A549 (cell line): ENCODE data around the gene SPECC1L. TPM values are rescaled to one million over a fixed set of nuclear protein-coding genes. Genes with fewer than 3 reads are reported as not detected.

Experiments used
- ATAC-seq, 2 experiments: fragments of 200-7000 bp in 1 of 2; fragments of >200 bp in 1 of 2; cut with Nextera tagmentation in 1 of 2; cut with Tn5 transposase in 1 of 2; 3 replicates each; pipeline versions ENCODE4 v1.8.0 to v1.9.1; 2018 to 2020; ENCODE audit warnings: mild to moderate bottlenecking in 1 of 2, moderate library complexity in 1 of 2
- CTCF ChIA-PET: fragments of 300-600 bp; sonication (Branson Sonifier 250); formaldehyde crosslinking; extraction: SDS; loops from one replicate; lab custom pipeline; 2021; ENCODE audit warnings: antibody characterized with exemption, inconsistent platforms; lab: Yijun Ruan, JAX
- POLR2A ChIA-PET: fragments of 350-600 bp; formaldehyde crosslinking; extraction: SDS; loops from one replicate; lab custom pipeline; 2021; ENCODE audit warnings: antibody characterized with exemption, inconsistent platforms; lab: Yijun Ruan, JAX
- DNase-seq, 2 experiments: peaks; one replicate each; pipeline versions ENCODE4 v3.0.0 to v3.0.0-alpha.2; 2011 to 2016; ENCODE audit warnings: low read depth in 1 of 2, low spot score in 1 of 2
- FAIRE-seq: peaks from 2 replicates; lab custom pipeline; 2011; peaks lifted over from hg19 to GRCh38; lab: Jason Lieb, UNC
- H3K27ac ChIP-seq, 2 experiments: fragments of >200 bp; sonication (Bioruptor Twin); formaldehyde crosslinking; 3 replicates each; pipeline ENCODE4 v1.5.1; 2016 to 2017
- H3K4me1 ChIP-seq: fragments of >200 bp; sonication (Bioruptor Twin); formaldehyde crosslinking; 3 replicates; pipeline ENCODE4 v1.6.1; 2016
- H3K4me2 ChIP-seq: fragments of >200 bp; sonication (Bioruptor Twin); formaldehyde crosslinking; 3 replicates; pipeline ENCODE4 v1.6.1; 2016
- H3K4me3 ChIP-seq: fragments of >200 bp; sonication (Bioruptor Twin); formaldehyde crosslinking; 3 replicates; pipeline ENCODE4 v1.5.1; 2016
- H3K9me3 ChIP-seq: fragments of >200 bp; sonication (Bioruptor Twin); formaldehyde crosslinking; 3 replicates; pipeline ENCODE4 v1.6.1; 2016
- CHD4 ChIP-seq: fragments of 200-600 bp; sonication (generic); IDR thresholded peaks from 2 replicates; pipeline ENCODE4 v1.6.1; 2016; ENCODE audit warnings: antibody characterized with exemption, mild to moderate bottlenecking, borderline replicate concordance
- FOSB ChIP-seq: fragments of 250-450 bp; sonication (Bioruptor Pico); IDR thresholded peaks from 2 replicates; pipeline ENCODE4 v1.5.0; 2020; ENCODE audit warnings: mild to moderate bottlenecking, moderate library complexity
- FOSL2 ChIP-seq, 2 experiments: fragments of 450-650 bp in 1 of 2; fragments of >200 bp in 1 of 2; sonication (Bioruptor Twin) in 1 of 2; formaldehyde crosslinking; IDR thresholded peaks; 2 replicates each; pipeline versions ENCODE4 v1.5.0 to v1.6.1; 2016 to 2020; ENCODE audit warnings: mild to moderate bottlenecking in 1 of 2, moderate library complexity in 1 of 2
- HDAC2 ChIP-seq: fragments of 200-600 bp; sonication (generic); IDR thresholded peaks from 2 replicates; pipeline ENCODE4 v1.6.1; 2016
- JUN ChIP-seq, 2 experiments: fragments of >200 bp; sonication (Bioruptor Twin); formaldehyde crosslinking; IDR thresholded peaks; 2 replicates in 1 of 2; 3 replicates in 1 of 2; pipeline ENCODE4 v1.6.1; 2016 to 2017
- JUNB ChIP-seq: fragments of >200 bp; sonication (Bioruptor Twin); formaldehyde crosslinking; IDR thresholded peaks from 2 replicates; pipeline ENCODE4 v1.6.1; 2016
- KDM1A ChIP-seq: fragments of 200-600 bp; sonication (generic); IDR thresholded peaks from 2 replicates; pipeline ENCODE4 v1.6.1; 2016; ENCODE audit warnings: low read depth, mild to moderate bottlenecking
- KDM5A ChIP-seq: fragments of 200-600 bp; sonication (generic); IDR thresholded peaks from 2 replicates; pipeline ENCODE4 v1.6.1; 2016; ENCODE audit warnings: antibody characterized with exemption, mild to moderate bottlenecking
- MAZ ChIP-seq: fragments of 150-350 bp; IDR thresholded peaks from 2 replicates; pipeline ENCODE4 v1.6.1; 2014; ENCODE audit warnings: antibody characterized with exemption, low read depth, low read length, borderline replicate concordance
- NPAS2 ChIP-seq: fragments of 250-450 bp; sonication (Bioruptor Pico); IDR thresholded peaks from 2 replicates; pipeline ENCODE4 v1.8.0; 2022; ENCODE audit warnings: mild to moderate bottlenecking, moderate library complexity, borderline replicate concordance
- POLR2AphosphoS2 ChIP-seq: conservative IDR thresholded peaks from 2 replicates; pipeline ENCODE4 v1.6.1; 2012; ENCODE audit warnings: low read length, improper control_type of control experiment, inconsistent platforms
- RNF2 ChIP-seq: fragments of 200-600 bp; sonication (generic); IDR thresholded peaks from 2 replicates; pipeline ENCODE4 v1.6.1; 2016; ENCODE audit warnings: low read depth, mild to moderate bottlenecking, antibody characterized with exemption, moderate library complexity, borderline replicate concordance
- SREBF2 ChIP-seq: fragments of 450-650 bp; IDR thresholded peaks from 2 replicates; pipeline ENCODE4 v1.6.1; 2014; ENCODE audit warnings: mild to moderate bottlenecking, moderate library complexity
- TFCP2L1 ChIP-seq: fragments of 250-450 bp; sonication (Bioruptor Pico); IDR thresholded peaks from 2 replicates; pipeline ENCODE4 v1.5.0; 2021; ENCODE audit warnings: mild to moderate bottlenecking
- TP53 ChIP-seq: fragments of 250-450 bp; sonication (Bioruptor Pico); IDR thresholded peaks from 2 replicates; pipeline ENCODE4 v1.5.0; 2021; ENCODE audit warnings: mild to moderate bottlenecking, moderate library complexity
- ZFP36 ChIP-seq: fragments of 450-650 bp; IDR thresholded peaks from 2 replicates; pipeline ENCODE4 v1.6.1; 2014; ENCODE audit warnings: borderline replicate concordance; ENCODE audit not compliant: partially characterized antibody
- ZNF302 ChIP-seq: fragments of 250-450 bp; sonication (Bioruptor Pico); IDR thresholded peaks from 2 replicates; pipeline ENCODE4 v1.9.0; 2021; ENCODE audit warnings: inconsistent platforms, mild to moderate bottlenecking, moderate library complexity
- WGBS: methylation state at CpG from one replicate; pipeline ENCODE4 v1.1.6; 2017; ENCODE audit errors: missing lambda C conversion rate; 5-methylcytosine and 5-hydroxymethylcytosine counted together
- polyA plus RNA-seq, 4 experiments: library from polyadenylated mRNA; depleted of rRNA in 3 of 4; stranded (reverse); fragments of >200 nt; fragmentation: RNase III in 1 of 4; extraction: RNeasy Plus Mini Kit Qiagen cat#74134 plus additional on column Dnase treatment in 1 of 4; gene quantifications; 2 replicates in 3 of 4; 3 replicates in 1 of 4; pipeline ENCODE4 v1.2.3, GENCODE V29; 2011 to 2017
- TF ChIP-seq, protein P1 (sequence below): IDR thresholded peaks from 2 replicates; pipeline ENCODE4 v1.6.1; 2012
- TF ChIP-seq, protein P2 (sequence below): fragments of >200 bp; sonication (Bioruptor Twin); formaldehyde crosslinking; IDR thresholded peaks from 2 replicates; pipeline ENCODE4 v1.6.1; 2016
- TF ChIP-seq, protein P3 (sequence below): fragments of 250-450 bp; sonication (Bioruptor Pico); IDR thresholded peaks from 2 replicates; pipeline ENCODE4 v1.5.0; 2021; ENCODE audit warnings: mild to moderate bottlenecking, moderate library complexity, borderline replicate concordance
- TF ChIP-seq, protein P4 (sequence below): IDR thresholded peaks from 2 replicates; pipeline ENCODE4 v1.6.1; 2012; ENCODE audit warnings: low read depth, borderline replicate concordance
- TF ChIP-seq, protein P5 (sequence below): fragments of 250-450 bp; sonication (Bioruptor Pico); IDR thresholded peaks from 2 replicates; pipeline ENCODE4 v1.5.0; 2020; ENCODE audit warnings: low read depth, mild to moderate bottlenecking, moderate library complexity
- TF ChIP-seq, protein P6 (sequence below): IDR thresholded peaks from 2 replicates; pipeline ENCODE4 v1.6.1; 2012

SPECC1L gene
- polyA plus RNA-seq, 2 of the 4 experiments (the other 2 are of a cell fraction): 14.8 to 25.2 TPM

DNA sequence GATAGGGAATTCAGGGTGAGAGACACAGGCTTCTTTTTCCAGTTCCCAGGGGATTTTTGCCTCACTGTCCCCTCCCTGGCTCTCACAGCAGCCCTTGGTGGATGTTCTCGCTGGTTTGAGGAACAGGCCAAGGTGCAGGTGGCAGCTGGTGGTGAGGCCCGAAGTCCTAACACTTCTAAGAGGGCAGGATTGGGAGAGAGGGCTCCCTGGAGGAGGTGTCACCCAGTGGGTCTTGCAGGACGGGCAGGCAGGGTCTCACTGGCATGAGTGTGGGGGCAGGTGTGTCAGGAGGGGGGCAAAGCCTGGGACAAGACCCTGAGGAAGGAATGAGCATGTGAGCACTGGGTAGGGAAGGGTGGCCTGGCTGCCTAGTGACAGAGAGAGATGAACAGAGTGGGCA is 165.9 kb downstream of the SPECC1L start:
- no peaks in the 10 kb centered on the region for H3K4me1 ChIP-seq
- no peak overlapping the region for H3K4me3 ChIP-seq
- FAIRE-seq: no peak
- no peak overlapping the region for H3K4me2 ChIP-seq
- POLR2A ChIA-PET: no interaction called here
- no peak overlapping the region for H3K27ac ChIP-seq
- no peaks in the 10 kb centered on the region for H3K9me3 ChIP-seq
- TF ChIP-seq, protein P1, sequence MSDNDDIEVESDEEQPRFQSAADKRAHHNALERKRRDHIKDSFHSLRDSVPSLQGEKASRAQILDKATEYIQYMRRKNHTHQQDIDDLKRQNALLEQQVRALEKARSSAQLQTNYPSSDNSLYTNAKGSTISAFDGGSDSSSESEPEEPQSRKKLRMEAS: no peak
- TF ChIP-seq FOSB (no peak), JUN (IDR thresholded peaks at IDR 0.05) (no peak), RNF2 (no peak), NPAS2 (no peak), ZNF302 (CRISPR knock-in tag) (no peak), CHD4 (no peak), TP53 (CRISPR knock-in tag) (no peak)
- TF ChIP-seq, protein P2, sequence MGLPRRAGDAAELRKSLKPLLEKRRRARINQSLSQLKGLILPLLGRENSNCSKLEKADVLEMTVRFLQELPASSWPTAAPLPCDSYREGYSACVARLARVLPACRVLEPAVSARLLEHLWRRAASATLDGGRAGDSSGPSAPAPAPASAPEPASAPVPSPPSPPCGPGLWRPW: no peak
- CTCF ChIA-PET: interaction anchor here (1.2 to 1.8 kb wide), 4 partner anchors 9 to 85 kb away, joined by 3 to 7 read pairs (median 4); no protein-coding TSS in a partner anchor
- no peak for ATAC-seq
- DNase-seq: no peak
- WGBS: 92% methylated on average over 2 of the region's 3 CpGs

DNA sequence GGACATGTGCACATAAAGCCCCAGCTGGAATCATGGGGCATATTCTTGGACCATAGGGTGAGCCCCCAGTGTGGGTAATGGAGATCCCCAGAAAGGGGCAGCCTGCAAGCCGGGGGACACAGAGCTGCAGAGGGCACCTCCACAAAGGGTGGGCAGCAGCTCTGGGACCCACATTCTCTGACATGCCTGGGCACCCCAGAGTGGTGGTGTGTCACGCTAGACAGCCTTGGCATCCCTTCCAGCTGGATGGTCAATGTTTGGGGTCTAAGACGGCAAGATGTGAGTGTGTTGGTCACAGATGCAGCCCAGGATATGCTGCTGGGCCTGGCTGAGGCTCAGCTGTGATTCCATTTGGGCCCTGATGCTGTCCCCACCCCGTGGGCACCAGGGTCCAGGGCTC is 166.5 kb downstream of the SPECC1L start:
- no peak for FAIRE-seq

More for the DNA sequence above, 166.5 kb downstream of the SPECC1L start:
- 77% methylated on average over 3 of the region's 4 CpGs for WGBS
- no peak overlapping the region for H3K4me2 ChIP-seq
- H3K9me3 ChIP-seq: no peaks in the 10 kb centered on the region
- H3K27ac ChIP-seq: no peak overlapping the region
- no peak for DNase-seq
- no peaks in the 10 kb centered on the region for H3K4me1 ChIP-seq
- TF ChIP-seq ZFP36 (no peak), HDAC2 (no peak), TFCP2L1 (CRISPR knock-in tag) (no peak), RNF2 (no peak), ZNF302 (CRISPR knock-in tag) (no peak), JUNB (no peak), POLR2AphosphoS2 (no peak), NPAS2 (no peak), KDM5A (no peak), KDM1A (no peak), MAZ (no peak), SREBF2 (no peak), FOSL2 (IDR thresholded peaks at IDR 0.05) (no peak), FOSL2 (CRISPR knock-in tag; IDR thresholded peaks at IDR 0.05) (no peak)
- TF ChIP-seq, protein P3, sequence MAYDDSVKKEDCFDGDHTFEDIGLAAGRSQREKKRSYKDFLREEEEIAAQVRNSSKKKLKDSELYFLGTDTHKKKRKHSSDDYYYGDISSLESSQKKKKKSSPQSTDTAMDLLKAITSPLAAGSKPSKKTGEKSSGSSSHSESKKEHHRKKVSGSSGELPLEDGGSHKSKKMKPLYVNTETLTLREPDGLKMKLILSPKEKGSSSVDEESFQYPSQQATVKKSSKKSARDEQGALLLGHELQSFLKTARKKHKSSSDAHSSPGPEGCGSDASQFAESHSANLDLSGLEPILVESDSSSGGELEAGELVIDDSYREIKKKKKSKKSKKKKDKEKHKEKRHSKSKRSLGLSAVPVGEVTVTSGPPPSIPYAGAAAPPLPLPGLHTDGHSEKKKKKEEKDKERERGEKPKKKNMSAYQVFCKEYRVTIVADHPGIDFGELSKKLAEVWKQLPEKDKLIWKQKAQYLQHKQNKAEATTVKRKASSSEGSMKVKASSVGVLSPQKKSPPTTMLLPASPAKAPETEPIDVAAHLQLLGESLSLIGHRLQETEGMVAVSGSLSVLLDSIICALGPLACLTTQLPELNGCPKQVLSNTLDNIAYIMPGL (CRISPR knock-in tag): no peak
- TF ChIP-seq, protein P4, sequence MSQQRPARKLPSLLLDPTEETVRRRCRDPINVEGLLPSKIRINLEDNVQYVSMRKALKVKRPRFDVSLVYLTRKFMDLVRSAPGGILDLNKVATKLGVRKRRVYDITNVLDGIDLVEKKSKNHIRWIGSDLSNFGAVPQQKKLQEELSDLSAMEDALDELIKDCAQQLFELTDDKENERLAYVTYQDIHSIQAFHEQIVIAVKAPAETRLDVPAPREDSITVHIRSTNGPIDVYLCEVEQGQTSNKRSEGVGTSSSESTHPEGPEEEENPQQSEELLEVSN: no peak
- TF ChIP-seq, protein P5, sequence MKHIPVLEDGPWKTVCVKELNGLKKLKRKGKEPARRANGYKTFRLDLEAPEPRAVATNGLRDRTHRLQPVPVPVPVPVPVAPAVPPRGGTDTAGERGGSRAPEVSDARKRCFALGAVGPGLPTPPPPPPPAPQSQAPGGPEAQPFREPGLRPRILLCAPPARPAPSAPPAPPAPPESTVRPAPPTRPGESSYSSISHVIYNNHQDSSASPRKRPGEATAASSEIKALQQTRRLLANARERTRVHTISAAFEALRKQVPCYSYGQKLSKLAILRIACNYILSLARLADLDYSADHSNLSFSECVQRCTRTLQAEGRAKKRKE (CRISPR knock-in tag): no peak
- TF ChIP-seq, protein P6, sequence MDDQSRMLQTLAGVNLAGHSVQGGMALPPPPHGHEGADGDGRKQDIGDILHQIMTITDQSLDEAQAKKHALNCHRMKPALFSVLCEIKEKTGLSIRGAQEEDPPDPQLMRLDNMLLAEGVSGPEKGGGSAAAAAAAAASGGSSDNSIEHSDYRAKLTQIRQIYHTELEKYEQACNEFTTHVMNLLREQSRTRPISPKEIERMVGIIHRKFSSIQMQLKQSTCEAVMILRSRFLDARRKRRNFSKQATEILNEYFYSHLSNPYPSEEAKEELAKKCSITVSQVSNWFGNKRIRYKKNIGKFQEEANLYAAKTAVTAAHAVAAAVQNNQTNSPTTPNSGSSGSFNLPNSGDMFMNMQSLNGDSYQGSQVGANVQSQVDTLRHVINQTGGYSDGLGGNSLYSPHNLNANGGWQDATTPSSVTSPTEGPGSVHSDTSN: no peak
- TF ChIP-seq, protein P2: no peak
- POLR2A ChIA-PET: no interaction called here
- no peak for ATAC-seq
- CTCF ChIA-PET: interaction anchor here (0.5 to 1.6 kb wide), 4 partner anchors 9 to 334 kb away, joined by 3 to 5 read pairs (median 4); no protein-coding TSS in a partner anchor
- H3K4me3 ChIP-seq: no peak overlapping the region
